Activated gamma-delta T cell treated with Interleukin-2 at 50 U/mL for 16 hours (primary cell): ENCODE measurements around the gene MST1.

Experiments
- DNase-seq: peaks from one replicate; pipeline ENCODE4 v3.0.0-alpha.2; 2020

MST1 gene

DNA sequence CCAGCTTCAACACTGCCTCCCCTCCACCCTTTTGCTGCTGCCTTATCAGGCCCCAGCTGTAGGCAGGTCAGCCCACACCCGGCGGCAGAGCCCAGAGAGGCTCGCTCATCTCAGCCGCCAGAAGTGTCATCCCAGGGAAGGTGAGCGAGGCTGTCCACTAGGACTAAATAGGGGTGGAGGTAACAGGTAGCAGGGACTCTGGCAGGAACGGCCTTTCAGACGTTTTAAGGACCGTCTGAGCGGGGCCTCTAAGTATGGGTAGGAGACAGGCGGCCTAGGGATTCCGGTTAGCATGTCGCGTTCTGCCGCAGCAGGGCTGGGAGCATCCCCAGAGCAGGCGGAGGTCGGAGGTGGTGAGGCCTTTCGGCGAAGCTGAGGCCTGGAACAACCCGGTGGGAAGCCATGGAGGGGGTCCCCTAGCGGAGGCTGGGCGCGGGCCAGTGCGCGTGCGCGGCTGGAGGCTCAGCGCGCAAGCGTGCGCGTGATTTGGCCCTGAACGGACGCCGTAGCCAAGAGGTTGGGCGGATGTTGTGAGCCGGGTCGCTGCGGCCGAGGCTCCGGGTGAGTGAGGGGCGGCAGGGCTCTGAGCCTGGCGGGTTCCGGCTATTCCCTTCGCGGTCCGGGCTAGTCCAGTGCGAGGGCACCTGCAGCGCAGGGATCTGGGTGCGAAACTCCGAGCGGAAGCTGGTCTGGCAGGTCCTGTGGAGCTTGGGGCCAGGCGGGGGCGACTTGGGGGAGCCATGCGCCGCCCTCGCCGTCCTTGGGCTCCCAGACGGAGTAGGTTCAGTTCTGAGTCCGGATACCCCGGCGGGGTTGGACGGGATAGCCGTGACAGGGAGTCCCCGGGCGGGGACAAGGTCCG is at the start of gene MST1, which contains the start of gene RNF123:
MST1 (minus strand) TSS at position 429 of the 862 bp plus-strand sequence. CDS start 783 bp downstream, outside the sequence.
RNF123 (plus strand) TSS at position 512 of the 862 bp plus-strand sequence. CDS start 1,609 bp downstream, outside the sequence.
- DNase-seq, result peak; percentile 92

DNA sequence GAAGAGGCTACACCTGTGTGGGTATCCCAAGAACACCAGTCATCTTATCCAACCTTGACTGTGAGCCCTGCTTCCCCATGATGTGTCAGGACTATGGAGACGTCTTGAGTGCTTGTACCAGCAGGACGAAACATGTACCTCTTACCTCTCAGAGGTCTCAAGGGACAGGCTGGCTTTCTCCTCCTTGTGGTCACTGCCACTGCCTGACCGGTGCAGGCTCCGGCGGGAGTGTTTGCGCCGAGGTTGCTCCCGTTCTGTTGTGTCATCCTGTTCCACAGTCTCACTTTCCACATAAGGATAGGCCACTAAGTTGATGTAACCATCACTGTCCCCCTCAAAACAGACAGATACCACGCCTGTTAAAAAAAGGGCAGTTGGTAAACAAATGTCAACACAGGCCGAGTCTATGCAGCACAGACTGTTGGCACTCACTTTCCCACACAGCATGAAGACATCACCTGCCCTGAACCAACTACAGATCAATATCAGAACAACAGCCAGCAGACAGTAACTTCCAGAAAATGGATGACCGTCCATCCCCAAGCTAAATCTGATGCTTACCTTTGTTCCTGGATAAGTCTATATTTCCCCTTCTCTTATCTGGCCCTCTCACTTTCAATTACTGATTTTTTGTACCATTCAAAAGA is 48.9 kb upstream of the MST1 start:
- DNase-seq, result no peak

GRCh38 chr3:49734752-49735151 is 45.5 kb upstream of the MST1 start:
- DNase-seq, result no peak

DNA sequence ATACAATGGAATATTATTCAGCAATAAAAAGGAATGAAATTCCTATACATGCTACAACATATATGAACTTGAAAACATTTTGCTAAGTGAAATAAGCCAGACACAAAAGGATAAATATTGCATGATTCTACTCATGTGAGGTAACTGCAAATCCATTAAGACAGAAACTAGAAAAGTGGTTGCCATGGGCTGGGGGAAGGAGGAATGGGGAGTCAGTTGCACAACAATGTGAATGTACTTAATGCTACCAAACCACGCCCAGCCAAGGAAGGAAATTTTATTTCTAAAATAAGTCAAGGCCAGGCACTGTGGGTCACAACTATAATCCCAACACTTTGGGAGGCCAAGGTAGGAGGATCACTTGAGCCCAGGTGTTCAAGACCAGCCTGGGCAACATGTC is 44.3 kb upstream of the MST1 start:
- no peak for DNase-seq

DNA sequence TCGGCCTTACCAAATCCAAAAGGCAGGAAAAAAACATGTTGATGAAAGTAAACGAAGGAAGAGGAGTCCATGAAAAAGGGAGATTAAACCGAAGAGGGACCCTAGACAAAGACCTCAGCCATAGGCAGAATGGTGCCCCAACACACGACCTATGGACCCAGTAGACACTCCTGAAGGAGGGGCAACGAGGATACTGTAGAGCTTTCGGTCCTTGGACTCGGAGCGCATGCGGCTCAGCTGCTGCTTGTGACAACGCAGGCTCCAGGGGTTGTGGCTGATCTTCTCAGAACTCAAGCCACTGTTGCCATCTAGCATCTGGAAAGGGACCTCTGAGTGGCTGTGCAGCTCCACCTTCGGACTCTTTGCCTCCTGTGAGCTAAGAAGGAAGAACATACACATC is 43.3 kb upstream of the MST1 start:
- DNase-seq, result no peak

GRCh38 chr3:49729966-49730609 is 40.8 kb upstream of the MST1 start:
- no peak for DNase-seq

DNA sequence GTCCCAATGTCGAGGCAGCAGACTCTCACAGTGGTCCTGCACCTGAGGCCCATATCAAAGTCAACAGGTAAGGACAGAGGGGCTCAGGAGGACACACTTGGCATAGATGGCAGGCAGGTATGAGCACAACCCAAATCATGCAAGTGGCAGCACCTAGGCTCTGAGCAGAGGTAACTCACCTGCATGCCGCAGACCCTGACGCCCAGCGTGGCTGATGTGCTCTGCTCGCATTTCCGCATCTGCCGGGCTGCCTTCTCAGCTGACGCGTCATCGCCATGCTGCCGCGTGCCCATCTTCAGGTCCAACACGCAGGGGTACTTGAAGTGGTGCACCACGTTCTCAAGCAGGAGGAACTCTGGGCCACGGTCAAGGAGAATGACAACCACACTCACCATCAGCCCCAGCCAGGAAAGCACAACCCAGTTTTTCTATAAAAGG is 38.7 kb upstream of the MST1 start:
- DNase-seq, result no peak

DNA sequence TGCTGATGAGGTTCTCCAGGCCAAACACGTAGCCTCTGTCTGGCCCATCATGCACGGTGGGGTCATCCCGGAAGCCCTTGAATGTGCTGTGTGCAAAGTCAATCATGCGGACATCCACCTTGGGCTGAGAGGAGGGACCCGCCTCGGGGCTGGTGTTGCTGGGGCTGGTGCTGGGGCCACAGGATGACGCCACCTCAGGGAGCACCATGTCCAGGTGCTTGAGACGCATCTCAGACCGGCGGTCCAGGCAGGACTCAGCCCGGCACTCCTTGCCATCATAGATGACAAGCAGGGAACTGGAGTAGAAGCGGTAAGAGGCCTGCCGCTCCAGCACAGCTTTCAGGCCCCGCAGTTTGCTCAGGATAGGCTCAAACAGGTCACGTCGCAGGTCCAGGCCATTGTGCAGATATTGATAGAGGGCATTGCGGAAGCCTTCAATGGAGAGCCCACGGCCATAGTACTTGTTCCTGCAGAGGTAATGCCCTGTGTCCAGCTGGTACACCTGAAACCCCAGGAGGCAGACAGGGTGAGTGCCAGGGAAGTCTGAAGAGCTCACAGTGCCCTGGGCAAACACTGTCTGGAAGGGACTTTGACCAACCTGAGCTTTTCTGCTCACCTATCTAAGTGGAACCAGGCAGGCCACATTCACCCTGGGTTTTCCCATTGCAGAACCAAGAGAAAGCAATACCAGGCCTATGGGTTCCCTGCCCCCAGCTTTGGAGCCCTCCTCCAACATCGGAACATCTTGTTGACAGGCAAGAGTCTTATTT is 38.1 kb upstream of the MST1 start:
- DNase-seq, result no peak

GRCh38 chr3:49725906-49726681 is 36.8 kb upstream of the MST1 start:
- no peak for DNase-seq

- DNase-seq, result no peak
Measured at GRCh38 chr3:49724586-49724985, 35.3 kb upstream of the MST1 start.

DNA sequence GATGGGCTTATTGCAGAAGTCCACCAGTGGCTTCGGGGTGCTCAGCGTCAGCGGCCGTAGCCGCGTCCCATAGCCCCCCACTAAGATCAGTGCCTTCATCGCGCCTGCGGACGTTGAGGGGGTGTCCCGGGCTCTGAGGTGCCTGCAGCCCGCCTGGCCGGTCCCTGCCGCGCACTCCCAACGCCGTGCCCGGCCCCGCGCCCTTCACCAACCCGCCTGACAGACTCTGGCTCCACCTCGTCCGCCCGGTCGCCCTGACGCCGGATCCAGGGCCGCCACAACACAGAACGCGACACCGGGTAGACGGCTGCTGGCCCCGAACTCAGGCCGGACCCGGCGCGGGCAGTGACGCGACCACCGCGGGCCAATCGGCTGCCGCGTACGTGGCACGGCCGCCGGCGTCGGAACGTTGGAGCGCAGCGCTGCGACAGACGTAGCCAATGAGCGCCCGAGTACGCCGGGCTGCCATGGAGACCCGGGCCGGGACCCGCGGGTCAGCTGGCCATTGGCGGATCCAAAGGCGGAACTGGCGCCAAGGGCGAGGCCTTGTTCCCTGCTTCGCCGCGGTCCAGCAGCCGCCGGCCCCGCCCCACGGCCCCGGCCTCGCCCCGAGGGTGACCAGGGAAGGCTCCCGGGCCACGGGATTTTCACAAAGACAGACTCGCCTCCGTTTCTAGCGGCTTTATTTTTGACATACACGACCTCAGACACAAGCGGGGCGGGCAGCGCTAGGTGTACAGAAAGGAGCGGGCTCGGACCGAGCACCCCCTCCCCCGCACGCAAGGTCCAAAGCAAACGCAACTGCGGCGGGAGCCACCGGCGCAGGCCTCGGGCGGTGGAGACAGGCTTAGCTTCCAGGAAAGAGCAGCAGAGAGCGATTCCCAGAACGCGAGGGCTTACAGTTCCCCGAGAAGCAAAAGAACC is 34.6 kb upstream of the MST1 start, which contains the start of gene GMPPB:
GMPPB (minus strand) TSS at position 324 of the 924 bp plus-strand sequence; CDS start at position 99, 225 bp downstream.
- peak; percentile 88 for DNase-seq

GRCh38 chr3:49723296-49723627 is 34.0 kb upstream of the MST1 start:
- DNase-seq, result peak; percentile 38

GRCh38 chr3:49722896-49723295 is 33.6 kb upstream of the MST1 start:
- no peak for DNase-seq

- DNase-seq, result no peak
Measured at GRCh38 chr3:49721896-49722781, 32.9 kb upstream of the MST1 start.

- DNase-seq, result no peak
Measured at GRCh38 chr3:49721596-49721895, 32.3 kb upstream of the MST1 start.

DNA sequence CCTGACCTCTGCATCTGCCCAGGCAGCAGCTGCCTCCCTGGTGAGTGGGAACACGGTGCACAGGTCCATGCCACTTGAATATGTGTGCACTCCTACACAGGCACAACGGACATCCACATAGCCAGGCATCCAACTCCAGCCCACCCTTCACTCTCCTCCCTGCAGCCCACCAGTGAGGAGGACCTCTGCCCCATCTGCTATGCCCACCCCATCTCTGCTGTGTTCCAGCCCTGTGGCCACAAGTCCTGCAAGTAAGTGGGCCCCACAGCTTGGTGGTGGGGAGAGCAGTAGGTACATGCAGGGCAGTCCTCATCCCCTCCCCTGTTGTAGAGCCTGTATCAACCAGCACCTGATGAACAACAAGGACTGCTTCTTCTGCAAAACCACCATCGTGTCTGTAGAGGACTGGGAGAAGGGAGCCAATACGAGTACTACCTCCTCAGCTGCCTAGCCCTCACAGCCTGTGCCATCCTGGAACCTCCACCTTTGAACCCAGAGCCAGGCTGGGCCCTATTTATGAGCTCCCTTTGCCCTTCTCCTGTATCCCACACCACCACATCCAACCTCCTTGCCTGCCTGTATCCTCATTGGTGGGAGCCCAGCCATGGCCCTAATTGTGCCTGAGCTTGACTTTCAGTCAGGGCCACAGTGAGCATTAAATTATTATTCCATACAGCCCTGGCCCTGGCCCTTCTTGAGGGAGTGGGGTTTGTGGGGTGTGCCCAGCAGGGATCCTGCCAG is 31.8 kb upstream of the MST1 start:
- DNase-seq, result no peak

DNA sequence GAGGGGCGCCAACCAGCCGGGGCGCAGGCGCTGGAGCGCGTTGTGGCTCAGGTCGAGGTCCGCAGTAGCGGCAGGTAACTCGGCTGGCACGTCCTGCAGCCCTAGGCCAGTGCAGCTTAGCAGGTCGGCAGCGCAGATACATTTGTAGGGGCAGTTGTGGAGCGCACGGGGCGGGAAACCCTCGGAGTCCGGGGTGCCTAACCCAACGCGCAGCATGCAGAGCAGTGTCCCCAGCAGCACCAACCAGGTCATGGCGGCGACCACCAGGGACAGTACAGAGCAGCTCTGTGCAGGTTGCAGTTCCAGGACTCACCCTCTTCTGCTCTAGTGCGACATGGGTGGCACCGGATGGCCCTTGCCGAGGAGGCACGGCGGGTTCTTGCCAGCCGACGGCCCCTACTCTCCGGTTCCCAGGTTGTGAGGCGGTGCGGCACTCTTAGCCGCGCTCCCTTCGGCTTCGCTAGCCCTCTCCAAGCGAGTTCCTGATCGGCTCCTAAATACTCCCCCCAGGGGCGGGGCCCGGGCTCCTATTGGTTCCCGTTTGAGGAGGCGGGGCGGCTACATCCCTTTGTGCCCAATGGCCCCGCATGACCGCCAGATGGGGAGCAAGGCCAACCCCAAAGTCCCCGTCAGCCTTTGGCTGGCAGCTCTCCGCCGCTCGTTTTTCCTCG is 30.1 kb upstream of the MST1 start, which contains the start of gene AMIGO3:
AMIGO3 (minus strand) TSS at position 471 of the 671 bp plus-strand sequence; CDS start at position 252, 219 bp downstream.
- DNase-seq, result peak; percentile 91

GRCh38 chr3:49718858-49719213 is 29.6 kb upstream of the MST1 start:
- no peak for DNase-seq
